Embryonic facial prominence (tissue), 1 donor: ENCODE measurements around the gene CEBPG.

Experiments
- DNase-seq: peaks from one replicate; pipeline ENCODE4 v3.0.0-alpha.2; 2016; ENCODE audit errors: extremely low spot score

The CEBPG gene

GRCh38 chr19:33350538-33351309 is 22.8 kb upstream of the CEBPG start:
- DNase-seq, result no peak

GRCh38 chr19:33355535-33355934 is 18.0 kb upstream of the CEBPG start:
- DNase-seq, result no peak

DNA sequence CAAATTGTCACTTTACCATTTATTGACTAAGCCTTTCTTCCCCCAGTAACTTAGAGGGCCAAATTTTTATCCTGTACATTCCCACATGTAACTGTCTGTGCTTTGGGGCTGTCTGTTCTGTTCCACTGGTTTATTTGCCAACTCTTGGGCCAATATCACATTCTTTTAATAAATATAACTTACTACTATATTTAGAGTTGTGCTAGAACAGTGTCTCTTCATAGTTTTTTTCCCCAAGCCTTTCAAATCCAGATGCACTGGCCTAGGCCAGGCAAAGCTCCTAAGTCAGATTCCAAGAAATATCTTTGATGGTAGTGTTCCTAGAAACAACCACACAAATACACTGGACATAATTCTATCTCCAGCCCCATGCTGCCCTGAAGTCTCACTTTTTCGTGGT is 16.0 kb upstream of the CEBPG start:
- no peak for DNase-seq

DNA sequence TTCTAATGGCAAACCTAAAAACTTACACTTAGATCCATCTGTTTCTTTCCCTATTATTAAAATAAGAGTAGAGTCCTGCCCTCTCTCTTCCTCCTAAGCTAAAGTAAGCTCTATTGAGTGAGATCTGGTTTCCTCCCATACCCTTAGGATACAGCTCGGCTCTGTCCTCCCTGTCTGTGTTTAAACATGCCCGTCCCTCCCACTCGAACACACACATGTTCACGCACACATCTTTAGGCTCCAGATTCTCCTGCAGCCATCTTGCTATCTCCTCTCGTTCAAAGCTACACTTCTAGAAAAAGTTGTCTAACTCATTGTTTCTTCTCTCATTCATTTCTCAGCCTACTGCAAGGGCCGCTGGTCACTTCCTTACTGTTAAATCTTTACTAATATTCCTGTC is 15.1 kb upstream of the CEBPG start:
- no peak for DNase-seq

DNA sequence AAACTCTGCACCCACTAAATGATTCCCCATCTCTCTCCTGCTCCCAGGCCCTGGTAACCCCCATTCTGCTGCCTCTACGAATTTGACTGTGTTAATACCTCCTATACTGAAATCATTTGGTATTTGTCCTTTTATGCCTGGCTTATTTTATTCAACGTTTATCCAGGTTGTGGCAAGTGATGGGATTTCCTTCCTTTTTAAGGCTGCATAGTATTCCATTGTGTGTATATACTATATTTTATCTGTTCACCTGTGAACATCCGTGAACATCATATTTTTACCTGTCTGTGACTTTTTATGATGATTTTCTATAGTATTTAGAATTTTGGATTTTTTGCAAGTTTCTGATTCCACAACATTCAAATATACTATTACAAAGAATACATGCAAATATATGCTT is 13.9 kb upstream of the CEBPG start:
- DNase-seq, result no peak

GRCh38 chr19:33362508-33363228 is 10.8 kb upstream of the CEBPG start:
- no peak for DNase-seq

DNA sequence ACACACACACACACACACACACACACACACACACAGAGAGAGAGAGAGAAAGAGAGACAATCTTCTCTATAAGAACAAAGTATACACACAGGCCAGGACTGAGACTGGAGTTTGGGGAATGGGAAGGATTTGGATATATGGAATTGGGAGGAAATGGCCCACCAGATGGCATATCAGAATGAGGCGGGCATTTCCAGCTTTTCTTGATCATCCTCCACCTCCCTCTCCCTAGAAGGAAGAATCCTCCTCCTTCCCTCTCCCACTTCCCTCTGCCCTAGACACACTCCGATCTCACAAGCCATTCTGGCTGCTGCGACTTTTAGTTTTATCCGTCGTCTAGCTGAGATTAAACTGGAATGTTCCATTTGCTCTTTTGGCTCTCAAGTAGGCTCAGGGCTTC is 10.0 kb upstream of the CEBPG start:
- DNase-seq, result no peak

- DNase-seq, result no peak
Observed at GRCh38 chr19:33365691-33366090, 7.8 kb upstream of the CEBPG start.

GRCh38 chr19:33366127-33366526 is 7.4 kb upstream of the CEBPG start:
- DNase-seq, result no peak

DNA sequence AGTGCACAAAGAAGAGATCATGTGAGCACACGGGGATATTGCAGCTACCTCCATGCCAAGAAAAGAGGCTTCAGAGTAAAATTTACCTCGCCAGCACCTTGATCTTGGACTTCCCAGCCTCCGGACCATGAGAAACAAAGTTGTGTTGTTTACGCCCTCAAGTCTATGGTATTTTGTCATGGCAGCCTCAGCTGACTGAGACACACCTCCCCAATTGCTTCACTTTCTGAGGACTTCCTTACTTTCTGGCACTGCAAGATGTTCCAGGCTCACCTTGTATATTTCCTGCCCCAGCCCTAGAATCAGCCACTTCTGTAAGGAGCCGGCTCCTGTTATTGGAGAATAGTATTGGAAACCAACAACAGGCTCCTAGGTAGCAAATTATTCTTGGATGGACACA is 6.6 kb upstream of the CEBPG start:
- DNase-seq, result no peak

GRCh38 chr19:33368074-33368864 is 5.2 kb upstream of the CEBPG start:
- no peak for DNase-seq

DNA sequence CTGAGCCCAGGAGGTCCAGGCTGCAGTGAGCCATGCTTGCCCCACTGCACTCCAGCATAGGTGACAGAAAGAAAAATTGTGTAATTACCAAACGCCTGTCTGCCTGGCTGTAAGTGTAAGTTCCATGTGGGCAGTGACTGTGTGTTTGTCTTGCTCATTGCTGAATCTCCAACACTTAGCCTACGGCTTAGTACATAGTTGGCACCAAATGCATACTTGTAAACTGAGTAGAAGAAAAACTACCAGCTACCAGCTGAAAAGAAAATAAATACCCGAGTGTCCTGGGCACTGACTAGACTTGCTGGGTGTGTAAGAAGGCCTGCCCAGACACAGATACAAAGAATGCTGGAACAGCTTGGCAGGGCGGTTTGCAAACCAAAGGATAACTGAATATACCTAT is 2.7 kb upstream of the CEBPG start:
- DNase-seq, result no peak

DNA sequence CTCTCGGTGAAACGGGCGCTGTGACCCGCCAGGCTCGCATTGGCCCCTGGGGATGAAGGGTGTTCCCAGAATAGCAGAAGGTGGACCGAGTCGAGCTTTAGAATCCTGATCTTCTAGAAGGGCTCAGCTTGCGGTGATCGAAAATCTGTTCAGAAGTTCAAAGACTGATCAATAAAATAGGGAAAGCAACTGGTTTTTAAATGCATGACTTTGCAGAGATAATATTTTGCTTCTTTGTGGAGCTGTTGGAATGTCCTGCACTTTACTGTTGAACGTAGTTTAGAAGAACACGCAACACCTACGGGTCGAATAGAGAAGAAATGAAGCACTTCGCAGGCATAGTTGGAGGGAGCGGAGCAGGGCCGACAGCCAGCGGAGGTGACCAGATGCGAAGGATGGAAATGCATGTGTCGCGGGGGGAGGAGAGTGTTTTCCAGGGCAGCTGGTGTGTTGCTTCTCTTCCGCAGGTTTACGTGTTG is 766 bp downstream of the CEBPG start:
- DNase-seq, result no peak

GRCh38 chr19:33375156-33375836 is 1.8 kb downstream of the CEBPG start:
- DNase-seq, result no peak

DNA sequence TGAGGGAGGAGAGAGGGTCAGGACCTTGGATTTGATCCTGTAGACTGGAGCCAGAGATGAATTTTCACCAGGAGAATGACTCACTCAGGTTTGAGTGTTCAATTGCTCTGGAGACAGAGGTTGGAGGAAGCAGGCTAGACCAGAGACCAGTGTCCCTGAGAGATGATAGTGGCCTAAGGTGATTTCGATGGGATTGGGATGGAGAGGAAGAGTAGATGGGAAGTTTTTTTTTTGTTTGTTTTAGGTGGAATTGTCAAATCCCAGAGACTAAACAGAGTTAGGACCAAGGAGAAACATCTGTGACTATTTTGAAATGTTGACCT is 2.3 kb downstream of the CEBPG start:
- DNase-seq, result no peak

- DNase-seq, result no peak
Observed at GRCh38 chr19:33376423-33376822, 2.9 kb downstream of the CEBPG start.

DNA sequence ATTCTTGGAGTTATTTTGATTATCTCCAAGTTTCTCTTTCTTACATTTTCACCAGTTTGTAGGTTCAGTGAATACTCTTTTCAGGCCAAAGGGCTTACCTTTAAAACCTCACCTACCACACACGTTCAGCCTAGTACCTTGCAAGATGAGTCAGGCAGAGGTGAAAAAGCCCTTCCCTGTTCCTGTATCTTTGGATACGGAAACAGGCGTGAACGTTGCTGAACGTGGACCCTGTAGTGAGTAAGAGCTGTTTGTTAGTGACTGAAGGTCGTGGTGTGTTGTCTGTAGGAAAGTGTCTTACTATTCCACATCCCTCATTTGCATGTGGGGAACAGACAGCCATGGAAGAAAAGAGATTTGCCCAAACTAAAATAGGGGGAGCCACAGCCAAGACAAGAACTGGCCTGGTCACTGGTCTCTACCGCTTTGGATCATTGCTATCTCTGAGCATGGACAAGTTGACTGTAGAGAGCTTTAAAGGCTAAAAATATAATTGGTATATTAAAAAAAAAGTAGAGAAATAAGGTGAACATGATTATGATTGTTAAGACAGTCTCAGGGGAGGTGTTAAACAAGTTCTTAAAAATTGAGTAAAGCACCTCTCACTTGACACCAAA is 3.5 kb downstream of the CEBPG start:
- no peak for DNase-seq

DNA sequence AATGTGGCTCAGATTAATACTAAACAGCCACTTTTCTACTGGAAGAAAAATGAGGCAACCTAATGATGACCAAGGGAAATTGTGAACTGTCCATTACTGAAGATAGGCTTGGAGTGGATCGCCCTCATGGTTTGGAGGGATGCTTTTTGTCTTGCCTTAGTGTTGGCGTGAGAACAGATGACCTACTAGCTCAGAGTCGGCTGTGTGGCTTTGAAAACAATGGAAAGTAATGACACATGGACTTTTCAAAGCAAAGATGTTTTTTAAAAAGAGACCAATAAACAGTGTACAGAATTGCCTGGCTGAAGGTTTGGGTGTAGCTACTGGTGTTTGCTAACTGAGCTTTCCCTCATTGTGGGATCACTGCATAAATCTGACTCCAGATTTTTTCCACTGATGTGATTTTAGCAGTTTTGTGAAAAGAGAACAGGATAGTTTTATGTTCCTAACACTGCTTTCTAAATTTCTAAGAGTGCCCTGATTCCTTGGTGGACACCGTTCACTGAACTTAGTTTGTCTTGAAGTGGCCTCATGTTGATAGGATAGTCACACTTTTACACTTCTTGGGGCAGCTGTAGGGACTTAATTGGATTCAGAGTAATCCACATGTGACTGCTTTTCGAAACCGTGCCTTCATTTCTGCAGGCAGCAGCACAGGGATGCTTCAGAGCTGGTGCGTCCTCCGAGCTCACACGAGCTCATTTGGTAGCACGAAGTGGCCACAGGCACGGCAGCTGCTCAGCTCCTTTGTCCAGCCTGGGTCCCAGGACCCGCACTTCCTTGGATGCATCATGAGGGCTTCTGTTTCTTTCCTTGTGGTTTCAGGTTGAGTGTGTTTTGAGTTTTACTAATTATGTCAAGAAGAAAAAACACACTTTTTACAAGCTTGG is 4.3 kb downstream of the CEBPG start:
- no peak for DNase-seq

- DNase-seq, result no peak
Observed at GRCh38 chr19:33379151-33379829, 5.8 kb downstream of the CEBPG start.

- DNase-seq, result no peak
Observed at GRCh38 chr19:33381101-33381500, 7.6 kb downstream of the CEBPG start.
